ENCODE data around the gene DNAJB13. TPM values are rescaled to one million over a fixed set of nuclear protein-coding genes. Genes with fewer than 3 reads are reported as not detected.

Gene DNAJB13
- total RNA-seq, 1 experiment from 2014 or later: 0.24 TPM

DNA sequence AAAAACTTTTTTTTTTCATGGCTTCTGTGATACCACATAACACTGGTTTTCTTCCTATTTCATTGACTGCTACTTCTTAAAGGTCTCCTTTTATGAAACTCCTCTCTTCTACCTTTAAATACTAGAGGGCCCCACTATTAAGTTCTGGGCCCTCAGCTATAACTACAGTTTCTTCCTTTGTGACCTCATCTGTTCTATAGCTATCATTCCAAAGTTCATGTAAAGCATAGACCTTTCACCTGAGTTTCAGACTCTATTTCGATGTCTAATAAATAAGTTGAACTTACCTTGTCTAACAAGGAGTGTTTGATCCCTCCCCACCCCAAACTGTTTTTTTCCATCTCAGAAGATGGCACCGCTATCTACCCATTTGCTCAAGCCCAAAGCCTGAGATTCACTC is 38.8 kb upstream of the DNAJB13 start:
- Mint-ChIP-seq H3K4me3 (no peak overlapping the region), H3K9me3 (no peaks in the 10 kb centered on the region), H3K36me3 (peaks cover 27% of the 10 kb centered on the region), H3K4me1 (no peaks in the 10 kb centered on the region), H3K27me3 (ENCODE audit: low read depth) (no peaks in the 10 kb centered on the region), H3K27ac (no peak overlapping the region)
- TF ChIP-seq GTF2I (CRISPR knock-in tag; conservative IDR thresholded peaks at IDR 0.05) (no peak), IRF2 (CRISPR knock-in tag; IDR thresholded peaks at IDR 0.05; ENCODE audit: borderline replicate concordance, low read depth) (no peak), ZNF671 (CRISPR knock-in tag; IDR thresholded peaks at IDR 0.05) (no peak), GABPB1 (CRISPR knock-in tag; IDR thresholded peaks at IDR 0.05) (no peak), KAT7 (CRISPR knock-in tag; IDR thresholded peaks at IDR 0.05; ENCODE audit: borderline replicate concordance) (no peak), OVOL2 (CRISPR knock-in tag; IDR thresholded peaks at IDR 0.05; ENCODE audit: borderline replicate concordance) (no peak), JUN (CRISPR knock-in tag; IDR thresholded peaks at IDR 0.05) (no peak), AR (CRISPR knock-in tag; IDR thresholded peaks at IDR 0.05) (no peak), ZNF416 (CRISPR knock-in tag; IDR thresholded peaks at IDR 0.05) (no peak), SMAD4 (CRISPR knock-in tag; IDR thresholded peaks at IDR 0.05) (no peak), CDX4 (CRISPR knock-in tag; IDR thresholded peaks at IDR 0.05; ENCODE audit: borderline replicate concordance) (no peak), ZNF219 (CRISPR knock-in tag; IDR thresholded peaks at IDR 0.05; ENCODE audit: borderline replicate concordance) (no peak)
- TF ChIP-seq, protein P1, sequence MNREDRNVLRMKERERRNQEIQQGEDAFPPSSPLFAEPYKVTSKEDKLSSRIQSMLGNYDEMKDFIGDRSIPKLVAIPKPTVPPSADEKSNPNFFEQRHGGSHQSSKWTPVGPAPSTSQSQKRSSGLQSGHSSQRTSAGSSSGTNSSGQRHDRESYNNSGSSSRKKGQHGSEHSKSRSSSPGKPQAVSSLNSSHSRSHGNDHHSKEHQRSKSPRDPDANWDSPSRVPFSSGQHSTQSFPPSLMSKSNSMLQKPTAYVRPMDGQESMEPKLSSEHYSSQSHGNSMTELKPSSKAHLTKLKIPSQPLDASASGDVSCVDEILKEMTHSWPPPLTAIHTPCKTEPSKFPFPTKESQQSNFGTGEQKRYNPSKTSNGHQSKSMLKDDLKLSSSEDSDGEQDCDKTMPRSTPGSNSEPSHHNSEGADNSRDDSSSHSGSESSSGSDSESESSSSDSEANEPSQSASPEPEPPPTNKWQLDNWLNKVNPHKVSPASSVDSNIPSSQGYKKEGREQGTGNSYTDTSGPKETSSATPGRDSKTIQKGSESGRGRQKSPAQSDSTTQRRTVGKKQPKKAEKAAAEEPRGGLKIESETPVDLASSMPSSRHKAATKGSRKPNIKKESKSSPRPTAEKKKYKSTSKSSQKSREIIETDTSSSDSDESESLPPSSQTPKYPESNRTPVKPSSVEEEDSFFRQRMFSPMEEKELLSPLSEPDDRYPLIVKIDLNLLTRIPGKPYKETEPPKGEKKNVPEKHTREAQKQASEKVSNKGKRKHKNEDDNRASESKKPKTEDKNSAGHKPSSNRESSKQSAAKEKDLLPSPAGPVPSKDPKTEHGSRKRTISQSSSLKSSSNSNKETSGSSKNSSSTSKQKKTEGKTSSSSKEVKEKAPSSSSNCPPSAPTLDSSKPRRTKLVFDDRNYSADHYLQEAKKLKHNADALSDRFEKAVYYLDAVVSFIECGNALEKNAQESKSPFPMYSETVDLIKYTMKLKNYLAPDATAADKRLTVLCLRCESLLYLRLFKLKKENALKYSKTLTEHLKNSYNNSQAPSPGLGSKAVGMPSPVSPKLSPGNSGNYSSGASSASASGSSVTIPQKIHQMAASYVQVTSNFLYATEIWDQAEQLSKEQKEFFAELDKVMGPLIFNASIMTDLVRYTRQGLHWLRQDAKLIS (CRISPR knock-in tag; IDR thresholded peaks at IDR 0.05; ENCODE audit: borderline replicate concordance): no peak
- ChIA-PET POLR2A (no interaction called here), CTCF (no interaction called here)
- DNase-seq (ENCODE audit: low spot score): no peak
- no peak for ATAC-seq

GRCh38 chr11:73913472-73913871 is 37.4 kb upstream of the DNAJB13 start:
- ATAC-seq: no peak
- no peak for DNase-seq (ENCODE audit: low spot score)
- Mint-ChIP-seq H3K4me1 (no peaks in the 10 kb centered on the region), H3K4me3 (no peak overlapping the region), H3K36me3 (peaks cover 27% of the 10 kb centered on the region), H3K9me3 (no peaks in the 10 kb centered on the region), H3K27ac (no peak overlapping the region), H3K27me3 (ENCODE audit: low read depth) (no peaks in the 10 kb centered on the region)
- POLR2A ChIA-PET: no interaction called here
- CTCF ChIA-PET: interaction anchor here (0.8 kb wide), 1 partner anchor 18 kb away, joined by 3 read pairs; no protein-coding TSS in a partner anchor
- TF ChIP-seq, protein P2, sequence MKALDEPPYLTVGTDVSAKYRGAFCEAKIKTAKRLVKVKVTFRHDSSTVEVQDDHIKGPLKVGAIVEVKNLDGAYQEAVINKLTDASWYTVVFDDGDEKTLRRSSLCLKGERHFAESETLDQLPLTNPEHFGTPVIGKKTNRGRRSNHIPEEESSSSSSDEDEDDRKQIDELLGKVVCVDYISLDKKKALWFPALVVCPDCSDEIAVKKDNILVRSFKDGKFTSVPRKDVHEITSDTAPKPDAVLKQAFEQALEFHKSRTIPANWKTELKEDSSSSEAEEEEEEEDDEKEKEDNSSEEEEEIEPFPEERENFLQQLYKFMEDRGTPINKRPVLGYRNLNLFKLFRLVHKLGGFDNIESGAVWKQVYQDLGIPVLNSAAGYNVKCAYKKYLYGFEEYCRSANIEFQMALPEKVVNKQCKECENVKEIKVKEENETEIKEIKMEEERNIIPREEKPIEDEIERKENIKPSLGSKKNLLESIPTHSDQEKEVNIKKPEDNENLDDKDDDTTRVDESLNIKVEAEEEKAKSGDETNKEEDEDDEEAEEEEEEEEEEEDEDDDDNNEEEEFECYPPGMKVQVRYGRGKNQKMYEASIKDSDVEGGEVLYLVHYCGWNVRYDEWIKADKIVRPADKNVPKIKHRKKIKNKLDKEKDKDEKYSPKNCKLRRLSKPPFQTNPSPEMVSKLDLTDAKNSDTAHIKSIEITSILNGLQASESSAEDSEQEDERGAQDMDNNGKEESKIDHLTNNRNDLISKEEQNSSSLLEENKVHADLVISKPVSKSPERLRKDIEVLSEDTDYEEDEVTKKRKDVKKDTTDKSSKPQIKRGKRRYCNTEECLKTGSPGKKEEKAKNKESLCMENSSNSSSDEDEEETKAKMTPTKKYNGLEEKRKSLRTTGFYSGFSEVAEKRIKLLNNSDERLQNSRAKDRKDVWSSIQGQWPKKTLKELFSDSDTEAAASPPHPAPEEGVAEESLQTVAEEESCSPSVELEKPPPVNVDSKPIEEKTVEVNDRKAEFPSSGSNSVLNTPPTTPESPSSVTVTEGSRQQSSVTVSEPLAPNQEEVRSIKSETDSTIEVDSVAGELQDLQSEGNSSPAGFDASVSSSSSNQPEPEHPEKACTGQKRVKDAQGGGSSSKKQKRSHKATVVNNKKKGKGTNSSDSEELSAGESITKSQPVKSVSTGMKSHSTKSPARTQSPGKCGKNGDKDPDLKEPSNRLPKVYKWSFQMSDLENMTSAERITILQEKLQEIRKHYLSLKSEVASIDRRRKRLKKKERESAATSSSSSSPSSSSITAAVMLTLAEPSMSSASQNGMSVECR (CRISPR knock-in tag; IDR thresholded peaks at IDR 0.05; ENCODE audit: borderline replicate concordance): no peak
- TF ChIP-seq ZNF425 (CRISPR knock-in tag; conservative IDR thresholded peaks at IDR 0.05) (no peak), AR (CRISPR knock-in tag; IDR thresholded peaks at IDR 0.05) (no peak), NR3C1 (CRISPR knock-in tag; conservative IDR thresholded peaks at IDR 0.05; ENCODE audit: low read depth) (no peak), ATF1 (CRISPR knock-in tag; IDR thresholded peaks at IDR 0.05) (no peak), USF1 (CRISPR knock-in tag; IDR thresholded peaks at IDR 0.05) (no peak)

Data from WTC11 (cell line).